Glomerular endothelial cell (primary cell): Measurements from ENCODE around the gene TRAP1. TPM values are rescaled to one million over a fixed set of nuclear protein-coding genes. Genes with fewer than 3 reads are reported as not detected.
"Not testable (repeated sequence)": the region's sequence is repeated elsewhere in the genome, so short reads cannot be mapped to it uniquely, and the experiment has no call there.

ENCODE experiments used
- DNase-seq: peaks from one replicate; pipeline ENCODE4 v3.0.0-alpha.2; 2011; ENCODE audit warnings: low read depth, low spot score; ENCODE audit errors: extremely low read depth
- total RNA-seq: library from RNA; depleted of rRNA; stranded (reverse); fragments of >200 nt; gene quantifications from 2 replicates; pipeline ENCODE4 v1.2.3, GENCODE V29; 2015

The TRAP1 gene
- total RNA-seq, 1 donor from 2014 or later, result 72.4 TPM

- DNase-seq, result no peak
Observed at GRCh38 chr16:3674513-3675295, 42.6 kb downstream of the TRAP1 start.

GRCh38 chr16:3673676-3674377 is 43.5 kb downstream of the TRAP1 start:
- DNase-seq, result no peak

GRCh38 chr16:3673201-3673600 is 44.1 kb downstream of the TRAP1 start:
- no peak for DNase-seq

GRCh38 chr16:3672571-3673041 is 44.7 kb downstream of the TRAP1 start:
- no peak for DNase-seq

- DNase-seq, result no peak
Observed at GRCh38 chr16:3671424-3671823, 45.9 kb downstream of the TRAP1 start.

- no peak for DNase-seq
Observed at GRCh38 chr16:3670711-3671110, 46.6 kb downstream of the TRAP1 start.

- no peak for DNase-seq
Observed at GRCh38 chr16:3669082-3669481, 48.2 kb downstream of the TRAP1 start.

- DNase-seq, result no peak
Observed at GRCh38 chr16:3668626-3669025, 48.7 kb downstream of the TRAP1 start.

GRCh38 chr16:3665508-3665907 is 51.8 kb downstream of the TRAP1 start:
- DNase-seq, result no peak

- no peak for DNase-seq
Observed at GRCh38 chr16:3664187-3664896, 53.0 kb downstream of the TRAP1 start.

GRCh38 chr16:3662601-3663000 is 54.7 kb downstream of the TRAP1 start:
- no peak for DNase-seq

- no peak for DNase-seq
Observed at GRCh38 chr16:3661922-3662321, 55.4 kb downstream of the TRAP1 start.

GRCh38 chr16:3661311-3661710 is 56.0 kb downstream of the TRAP1 start:
- DNase-seq, result no peak

GRCh38 chr16:3659251-3659650 is 58.1 kb downstream of the TRAP1 start:
- no peak for DNase-seq

GRCh38 chr16:3656491-3657468 is 60.5 kb downstream of the TRAP1 start:
- no peak for DNase-seq

GRCh38 chr16:3656160-3656490 is 61.2 kb downstream of the TRAP1 start:
- not testable (repeated sequence) for DNase-seq

- no peak for DNase-seq
Observed at GRCh38 chr16:3655396-3656159, 61.7 kb downstream of the TRAP1 start.

- no peak for DNase-seq
Observed at GRCh38 chr16:3655030-3655395, 62.3 kb downstream of the TRAP1 start.

GRCh38 chr16:3654249-3654991 is 62.9 kb downstream of the TRAP1 start, which contains the start of gene DNASE1:
Gene DNASE1 (plus strand): TSS chr16:3654691. CDS start chr16:3655374, 683 bp downstream.
- no peak for DNase-seq
